CD4-positive, alpha-beta T cell treated with Interferon gamma for 1 hour (primary cell): ENCODE data around the gene TOE1.
A peak's percentile ranks its signal among the peaks of the same experiment; 100 is the strongest.
"Not testable (repeated sequence)": the region's sequence is repeated elsewhere in the genome, so short reads cannot be mapped to it uniquely, and the experiment has no call there.

Source experiments
- DNase-seq: peaks from one replicate; pipeline ENCODE4 v3.0.0-alpha.2; 2020

TOE1 gene

GRCh38 chr1:45356186-45356585 lies 16.2 kb downstream of the TOE1 start:
- no peak for DNase-seq

GRCh38 chr1:45359882-45360513 lies 20.0 kb downstream of the TOE1 start:
- peak; percentile 37 for DNase-seq

- DNase-seq, result not testable (repeated sequence)
Observed at GRCh38 chr1:45360981-45361380, 21.0 kb downstream of the TOE1 start.

- no peak for DNase-seq
Observed at GRCh38 chr1:45364294-45364693, 24.3 kb downstream of the TOE1 start.

GRCh38 chr1:45365051-45365450 lies 25.1 kb downstream of the TOE1 start:
- no peak for DNase-seq

- DNase-seq, result no peak
Observed at GRCh38 chr1:45370575-45370974, 30.6 kb downstream of the TOE1 start.

- no peak for DNase-seq
Observed at GRCh38 chr1:45373573-45373972, 33.6 kb downstream of the TOE1 start.

GRCh38 chr1:45375104-45376090 lies 35.4 kb downstream of the TOE1 start:
- no peak for DNase-seq

- no peak for DNase-seq
Observed at GRCh38 chr1:45378184-45378583, 38.2 kb downstream of the TOE1 start.

- no peak for DNase-seq
Observed at GRCh38 chr1:45379524-45379923, 39.6 kb downstream of the TOE1 start.

GRCh38 chr1:45380125-45380524 lies 40.2 kb downstream of the TOE1 start:
- DNase-seq, result no peak

GRCh38 chr1:45380730-45381129 lies 40.8 kb downstream of the TOE1 start:
- no peak for DNase-seq

- DNase-seq, result no peak
Observed at GRCh38 chr1:45381243-45381642, 41.3 kb downstream of the TOE1 start.

GRCh38 chr1:45383191-45383590 lies 43.2 kb downstream of the TOE1 start:
- no peak for DNase-seq

GRCh38 chr1:45384213-45384612 lies 44.2 kb downstream of the TOE1 start:
- not testable (repeated sequence) for DNase-seq

- DNase-seq, result no peak
Observed at GRCh38 chr1:45385302-45385701, 45.3 kb downstream of the TOE1 start.

GRCh38 chr1:45386219-45386618 lies 46.2 kb downstream of the TOE1 start:
- DNase-seq, result no peak
